Testis (tissue), 3 donors: ENCODE results near the gene POLQ. TPM values are rescaled to one million over a fixed set of nuclear protein-coding genes. Genes with fewer than 3 reads are reported as not detected.

ENCODE experiments used
- DNase-seq: peaks from one replicate; pipeline ENCODE4 v3.0.0-alpha.2; 2019
- H3K27ac ChIP-seq, 2 donors: fragments of 200-600 bp; sonication (generic); one replicate each; pipeline ENCODE4 v1.5.1; 2019
- H3K27me3 ChIP-seq: fragments of 200-600 bp; sonication (generic); one replicate; pipeline ENCODE4 v1.5.1; 2019
- H3K36me3 ChIP-seq: fragments of 200-600 bp; sonication (generic); one replicate; pipeline ENCODE4 v1.5.1; 2017; ENCODE audit warnings: low read depth; ENCODE audit errors: missing control alignments
- H3K4me1 ChIP-seq: fragments of 200-600 bp; sonication (generic); one replicate; pipeline ENCODE4 v1.5.1; 2019
- H3K4me3 ChIP-seq, 2 donors: fragments of 200-600 bp; sonication (generic); one replicate each; pipeline ENCODE4 v1.5.1; 2017 to 2019
- H3K9me3 ChIP-seq: fragments of 200-600 bp; sonication (generic); one replicate; pipeline ENCODE4 v1.5.1; 2017
- POLR2A ChIP-seq: fragments of 450-650 bp; IDR thresholded peaks from one replicate; pipeline ENCODE4 v1.6.1; 2017; ENCODE audit warnings: antibody characterized with exemption, mild to moderate bottlenecking, moderate library complexity
- WGBS, 2 donors: methylation state at CpG; one replicate each; pipeline ENCODE4 v1.1.5; 2018; 5-methylcytosine and 5-hydroxymethylcytosine counted together
- intact Hi-C: fragments of 100-400 bp; cut with DNase I; formaldehyde crosslinking; loops from one replicate; pipeline ENCODE4 v1.15.1; 2023; ENCODE audit warnings: low total_unique reads
- polyA plus RNA-seq: library from polyadenylated mRNA; stranded (reverse); fragments of 350-450 nt; fragmentation: Illumina TruSeq; extraction: RNeasy Lipid Tissue Mini Kit (QIAGEN cat#74804); gene quantifications from one replicate; pipeline ENCODE4 v1.2.3, GENCODE V29; 2014; ENCODE audit warnings: low read depth, low replicate concordance; ENCODE audit not compliant: insufficient read depth
- total RNA-seq, 2 donors: library from RNA; depleted of rRNA; stranded (reverse); fragments of >200 nt; gene quantifications; one replicate each; pipeline ENCODE4 v1.2.3, GENCODE V29; 2016
- TF ChIP-seq, protein P1 (sequence below), 3 experiments: fragments of 450-650 bp in 2 of 3; fragments of 200-600 bp in 1 of 3; sonication (generic) in 1 of 3; IDR thresholded peaks; one replicate each; pipeline ENCODE4 v1.5.1; 2016 to 2019; ENCODE audit warnings: antibody characterized with exemption in 3 of 3, mild to moderate bottlenecking in 2 of 3, moderate library complexity in 1 of 3

POLQ gene
- total and polyA plus RNA-seq, 3 donors from 2014 or later = 3.7 to 12.0 (median 7.7) TPM

DNA sequence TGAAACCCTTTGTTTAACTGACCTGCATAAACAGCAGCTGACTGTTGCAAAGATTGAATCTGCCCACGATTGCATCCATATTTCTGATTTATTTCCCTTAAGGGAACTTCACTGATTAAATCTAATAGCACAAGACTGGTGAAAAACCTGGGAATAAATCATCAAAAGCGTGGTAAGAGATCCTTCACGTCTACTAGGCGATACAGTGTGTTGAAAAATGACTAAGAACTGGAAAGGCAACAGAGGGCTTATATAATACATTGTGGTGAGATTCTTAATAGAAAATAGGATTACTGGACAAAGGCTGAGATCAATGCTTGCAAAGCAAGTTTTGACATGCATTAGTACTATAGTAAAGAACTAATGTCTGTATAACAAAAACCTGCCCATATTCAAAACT lies 49.0 kb downstream of the POLQ start:
- Histone ChIP-seq H3K4me3 (no peak overlapping the region), H3K27me3 (no peaks in the 10 kb centered on the region), H3K36me3 (no peaks in the 10 kb centered on the region), H3K4me1 (no peaks in the 10 kb centered on the region), H3K9me3 (no peaks in the 10 kb centered on the region), H3K27ac (no peak overlapping the region)
- DNase-seq = no peak
- 87 to 95% methylated on average over 4 of the region's 4 CpGs for WGBS, 2 donors
- TF ChIP-seq, protein P1, sequence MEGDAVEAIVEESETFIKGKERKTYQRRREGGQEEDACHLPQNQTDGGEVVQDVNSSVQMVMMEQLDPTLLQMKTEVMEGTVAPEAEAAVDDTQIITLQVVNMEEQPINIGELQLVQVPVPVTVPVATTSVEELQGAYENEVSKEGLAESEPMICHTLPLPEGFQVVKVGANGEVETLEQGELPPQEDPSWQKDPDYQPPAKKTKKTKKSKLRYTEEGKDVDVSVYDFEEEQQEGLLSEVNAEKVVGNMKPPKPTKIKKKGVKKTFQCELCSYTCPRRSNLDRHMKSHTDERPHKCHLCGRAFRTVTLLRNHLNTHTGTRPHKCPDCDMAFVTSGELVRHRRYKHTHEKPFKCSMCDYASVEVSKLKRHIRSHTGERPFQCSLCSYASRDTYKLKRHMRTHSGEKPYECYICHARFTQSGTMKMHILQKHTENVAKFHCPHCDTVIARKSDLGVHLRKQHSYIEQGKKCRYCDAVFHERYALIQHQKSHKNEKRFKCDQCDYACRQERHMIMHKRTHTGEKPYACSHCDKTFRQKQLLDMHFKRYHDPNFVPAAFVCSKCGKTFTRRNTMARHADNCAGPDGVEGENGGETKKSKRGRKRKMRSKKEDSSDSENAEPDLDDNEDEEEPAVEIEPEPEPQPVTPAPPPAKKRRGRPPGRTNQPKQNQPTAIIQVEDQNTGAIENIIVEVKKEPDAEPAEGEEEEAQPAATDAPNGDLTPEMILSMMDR (IDR thresholded peaks at IDR 0.05) = no peak
- no peak for TF ChIP-seq POLR2A
- intact Hi-C loops = no loop called here

DNA sequence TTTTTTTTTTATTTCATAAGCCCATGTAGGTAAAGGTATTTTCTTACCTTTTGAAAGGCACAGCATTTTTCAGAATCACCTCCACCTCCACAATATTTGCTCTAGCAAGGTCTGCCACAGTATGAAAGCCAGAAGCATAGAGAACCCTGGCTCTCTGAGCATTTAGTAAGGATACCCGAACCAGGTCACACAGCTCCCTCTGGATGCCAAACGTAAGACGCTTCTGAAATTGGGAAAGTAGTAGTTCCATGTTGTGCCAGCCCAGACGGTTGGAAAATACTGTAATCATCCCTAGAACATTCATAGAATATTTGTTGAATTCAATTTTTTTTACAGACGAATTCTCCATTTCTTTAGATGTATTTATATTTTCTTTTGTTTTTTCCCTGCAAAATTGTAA lies 52.4 kb downstream of the POLQ start:
- Histone ChIP-seq H3K4me1 (no peaks in the 10 kb centered on the region), H3K27ac (no peak overlapping the region), H3K9me3 (no peaks in the 10 kb centered on the region), H3K27me3 (no peaks in the 10 kb centered on the region), H3K4me3 (no peak overlapping the region), H3K36me3 (no peaks in the 10 kb centered on the region)
- TF ChIP-seq, protein P1 (IDR thresholded peaks at IDR 0.05) = no peak
- no peak for TF ChIP-seq POLR2A
- intact Hi-C loops = no loop called here
- no peak for DNase-seq
- 83 to 84% methylated on average over 5 of the region's 5 CpGs for WGBS, 2 donors

DNA sequence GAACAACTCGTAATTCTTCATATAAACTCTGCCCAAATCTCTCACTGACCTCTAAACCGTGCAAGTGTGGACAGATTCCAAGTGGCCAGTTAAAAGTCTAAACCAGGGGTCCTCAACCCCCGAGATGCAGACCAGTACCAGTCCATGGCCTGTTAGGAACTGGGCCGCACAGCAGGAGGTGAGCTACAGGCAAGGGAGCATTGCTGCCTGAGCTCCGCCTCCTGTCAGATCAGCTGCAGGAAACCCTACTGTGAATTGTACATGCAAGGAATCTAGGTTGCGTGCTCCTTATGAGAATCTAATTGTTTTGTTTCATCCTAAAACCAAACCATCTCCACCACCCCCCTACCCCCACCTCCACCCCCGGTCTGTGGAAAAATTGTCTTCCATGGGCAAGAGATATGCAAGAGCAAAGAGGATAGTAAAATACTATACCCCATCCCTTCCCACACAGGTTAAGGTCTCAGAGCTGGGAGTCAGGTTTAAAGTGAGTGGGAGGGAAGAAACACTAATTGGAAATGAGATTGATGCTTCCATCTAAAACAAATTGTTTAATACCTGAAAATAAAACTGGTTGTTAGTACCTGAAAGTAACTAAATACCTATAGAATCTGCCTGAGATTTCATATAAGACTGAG lies 54.0 kb downstream of the POLQ start:
- no peaks in the 10 kb centered on the region for H3K4me1 ChIP-seq
- intact Hi-C loops = no loop called here
- WGBS, 2 donors = 77 to 84% methylated on average over 7 of the region's 7 CpGs

DNA sequence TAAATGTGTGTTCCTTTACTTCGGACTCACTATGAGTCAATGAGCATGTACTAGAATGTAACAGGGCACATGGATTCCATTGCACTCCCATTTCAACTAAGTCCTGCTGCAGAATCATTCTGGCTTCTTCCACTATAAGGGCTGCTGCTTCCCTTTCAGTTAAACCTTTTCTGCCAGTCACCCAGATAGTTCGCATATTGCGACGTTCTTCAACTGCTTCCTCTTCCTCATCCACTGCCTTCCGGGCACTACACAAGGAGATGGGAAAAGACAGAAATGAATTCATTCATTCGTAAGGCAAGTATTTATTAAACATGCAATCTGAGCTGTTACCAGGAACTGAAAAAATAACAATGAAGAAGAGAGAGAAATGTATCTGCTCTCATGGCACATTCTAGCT lies 55.6 kb downstream of the POLQ start:
- H3K4me3 ChIP-seq = no peak overlapping the region
- no peaks in the 10 kb centered on the region for H3K27me3 ChIP-seq
- no peaks in the 10 kb centered on the region for H3K4me1 ChIP-seq
- intact Hi-C loops = no loop called here
- no peak for TF ChIP-seq POLR2A
- TF ChIP-seq, protein P1 (IDR thresholded peaks at IDR 0.05) = no peak
- 92 to 95% methylated on average over 6 of the region's 6 CpGs for WGBS, 2 donors
- no peak for DNase-seq
- H3K36me3 ChIP-seq = no peaks in the 10 kb centered on the region
- no peak overlapping the region for H3K27ac ChIP-seq
- no peaks in the 10 kb centered on the region for H3K9me3 ChIP-seq

More for the DNA sequence above, 54.0 kb downstream of the POLQ start:
- DNase-seq = no peak
- Histone ChIP-seq H3K9me3 (no peaks in the 10 kb centered on the region), H3K36me3 (no peaks in the 10 kb centered on the region), H3K4me3 (no peak overlapping the region), H3K27ac (no peak overlapping the region), H3K27me3 (no peaks in the 10 kb centered on the region)
- no peak for TF ChIP-seq POLR2A
- TF ChIP-seq, protein P1 (IDR thresholded peaks at IDR 0.05) = no peak

DNA sequence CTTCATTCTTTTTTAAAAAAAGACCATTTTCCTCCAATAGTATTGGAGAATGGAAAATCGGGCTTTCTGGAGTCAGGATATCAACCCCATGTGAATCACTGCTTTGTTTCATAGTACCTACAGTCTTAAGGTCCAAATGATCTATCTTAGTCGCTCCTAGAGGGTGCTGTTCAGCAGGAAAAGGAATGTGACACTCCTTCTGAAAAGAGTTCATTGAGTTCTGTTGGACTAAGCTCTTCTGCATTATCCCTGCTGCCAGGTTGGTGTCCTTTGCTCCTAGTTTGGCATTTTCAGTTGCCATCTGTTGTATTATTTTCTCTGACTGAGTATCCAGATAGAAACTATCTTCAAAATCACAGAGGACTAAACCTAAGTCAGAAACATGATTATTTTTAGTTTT lies 57.2 kb downstream of the POLQ start:
- intact Hi-C loops = no loop called here
- Histone ChIP-seq H3K9me3 (no peaks in the 10 kb centered on the region), H3K4me1 (no peaks in the 10 kb centered on the region), H3K27me3 (no peaks in the 10 kb centered on the region), H3K4me3 (no peak overlapping the region), H3K36me3 (no peaks in the 10 kb centered on the region), H3K27ac (no peak overlapping the region)
- TF ChIP-seq, protein P1 (IDR thresholded peaks at IDR 0.05) = no peak
- TF ChIP-seq POLR2A = no peak
- no peak for DNase-seq
- 62 to 69% methylated on average over 2 of the region's 2 CpGs for WGBS, 2 donors
